Astrocyte (in vitro differentiated cells and primary cell): ENCODE data around the gene TMEM123. TPM values are rescaled to one million over a fixed set of nuclear protein-coding genes. Genes with fewer than 3 reads are reported as not detected.

ENCODE experiments used
- DNase-seq: peaks from one replicate; pipeline ENCODE4 v3.0.0-alpha.2; 2010; ENCODE audit warnings: low read depth
- FAIRE-seq: peaks from 2 replicates; lab custom pipeline; 2011; peaks lifted over from hg19 to GRCh38; lab: Jason Lieb, UNC
- H2AFZ ChIP-seq: 2 replicates; pipeline ENCODE4 v1.6.0; 2012; ENCODE audit warnings: low read depth, low read length, inconsistent platforms
- H3K27ac ChIP-seq: 2 replicates; pipeline ENCODE4 v1.5.1; 2011; ENCODE audit warnings: low read depth, low read length, inconsistent platforms
- H3K27me3 ChIP-seq: 2 replicates; pipeline ENCODE4 v1.6.0; 2011; ENCODE audit warnings: low read length, inconsistent platforms; ENCODE audit not compliant: insufficient read depth
- H3K36me3 ChIP-seq: 2 replicates; pipeline ENCODE4 v1.5.1; 2011; ENCODE audit warnings: low read length, inconsistent platforms; ENCODE audit not compliant: insufficient read depth
- H3K4me1 ChIP-seq: 2 replicates; pipeline ENCODE4 v1.5.1; 2011; ENCODE audit warnings: low read length, inconsistent platforms; ENCODE audit not compliant: insufficient read depth
- H3K4me2 ChIP-seq: 2 replicates; pipeline ENCODE4 v1.6.0; 2012; ENCODE audit warnings: low read length, inconsistent platforms
- H3K4me3 ChIP-seq: 2 replicates; pipeline ENCODE4 v1.5.1; 2011; ENCODE audit warnings: low read depth, mild to moderate bottlenecking, low read length, inconsistent platforms; ENCODE audit not compliant: insufficient read depth
- H3K79me2 ChIP-seq: 2 replicates; pipeline ENCODE4 v1.6.0; 2012; ENCODE audit warnings: mild to moderate bottlenecking, low read length, inconsistent platforms; ENCODE audit not compliant: insufficient read depth
- H3K9ac ChIP-seq: 2 replicates; pipeline ENCODE4 v1.6.0; 2012; ENCODE audit warnings: mild to moderate bottlenecking, low read length, inconsistent platforms
- H3K9me3 ChIP-seq: 2 replicates; pipeline ENCODE4 v1.5.1; 2012; ENCODE audit warnings: low read depth, mild to moderate bottlenecking, low read length, inconsistent platforms; ENCODE audit not compliant: insufficient read depth
- H4K20me1 ChIP-seq: 2 replicates; pipeline ENCODE4 v1.6.0; 2012; ENCODE audit warnings: low read length, inconsistent platforms; ENCODE audit not compliant: insufficient read depth
- H3K27ac Mint-ChIP-seq: one replicate; pipeline ENCODE4 v1.8.0; 2021; ENCODE audit warnings: mild to moderate bottlenecking, mixed read lengths; ENCODE audit not compliant: unreplicated experiment
- H3K27me3 Mint-ChIP-seq: one replicate; pipeline ENCODE4 v1.8.0; 2021; ENCODE audit warnings: low read depth, mixed read lengths; ENCODE audit not compliant: unreplicated experiment
- H3K36me3 Mint-ChIP-seq: one replicate; pipeline ENCODE4 v1.8.0; 2021; ENCODE audit warnings: low read depth, mixed read lengths; ENCODE audit not compliant: unreplicated experiment
- H3K4me1 Mint-ChIP-seq: one replicate; pipeline ENCODE4 v1.8.0; 2021; ENCODE audit warnings: low read depth, mixed read lengths; ENCODE audit not compliant: unreplicated experiment
- H3K4me3 Mint-ChIP-seq: one replicate; pipeline ENCODE4 v1.8.0; 2021; ENCODE audit warnings: mild to moderate bottlenecking, moderate library complexity, mixed read lengths; ENCODE audit not compliant: unreplicated experiment
- H3K9me3 Mint-ChIP-seq: one replicate; pipeline ENCODE4 v1.8.0; 2021; ENCODE audit warnings: mild to moderate bottlenecking, mixed read lengths; ENCODE audit not compliant: unreplicated experiment
- CTCF ChIP-seq: IDR thresholded peaks from 2 replicates; pipeline ENCODE4 v1.5.1; 2011; ENCODE audit warnings: low read depth, mild to moderate bottlenecking, inconsistent platforms, low read length, moderate library complexity; ENCODE audit not compliant: insufficient read depth
- EZH2 ChIP-seq: IDR thresholded peaks from 2 replicates; pipeline ENCODE4 v1.6.1; 2012; ENCODE audit warnings: mild to moderate bottlenecking, low read length, inconsistent platforms; ENCODE audit not compliant: insufficient read depth
- total RNA-seq: library from RNA; stranded (reverse); gene quantifications from 2 replicates; pipeline ENCODE4 v1.2.1, GENCODE V29; 2021

The TMEM123 gene
- total RNA-seq, 1 donor from 2014 or later, result 234 TPM

- Histone ChIP-seq H4K20me1 (no peaks in the 10 kb centered on the region), H3K4me3 (no peak overlapping the region), H2AFZ (no peak overlapping the region), H3K36me3 (no peaks in the 10 kb centered on the region), H3K27me3 (no peaks in the 10 kb centered on the region), H3K79me2 (no peaks in the 10 kb centered on the region), H3K27ac (no peak overlapping the region), H3K4me1 (no peaks in the 10 kb centered on the region), H3K9me3 (no peaks in the 10 kb centered on the region), H3K4me2 (no peak overlapping the region), H3K9ac (no peak overlapping the region)
- DNase-seq (no peak), FAIRE-seq (no peak)
- Mint-ChIP-seq H3K4me1 (no peaks in the 10 kb centered on the region), H3K27ac (no peak overlapping the region), H3K4me3 (no peak overlapping the region), H3K9me3 (peaks cover 5% of the 10 kb centered on the region), H3K36me3 (no peaks in the 10 kb centered on the region), H3K27me3 (no peaks in the 10 kb centered on the region)
- TF ChIP-seq EZH2, result no peak
- TF ChIP-seq CTCF, result no peak
These were observed 29.9 kb upstream of the TMEM123 start for GRCh38 chr11:102482433-102482832.

GRCh38 chr11:102479733-102480132, 27.2 kb upstream of the TMEM123 start:
- no peak for TF ChIP-seq EZH2
- no peak for TF ChIP-seq CTCF
- H3K27me3 ChIP-seq, result no peaks in the 10 kb centered on the region
- Mint-ChIP-seq H3K4me3 (no peak overlapping the region), H3K4me1 (peaks cover 11% of the 10 kb centered on the region), H3K9me3 (peaks cover 5% of the 10 kb centered on the region), H3K36me3 (no peaks in the 10 kb centered on the region), H3K27me3 (no peaks in the 10 kb centered on the region), H3K27ac (no peak overlapping the region)
- no peaks in the 10 kb centered on the region for H3K36me3 ChIP-seq
- no peak for DNase-seq
- no peaks in the 10 kb centered on the region for H4K20me1 ChIP-seq
- H3K4me1 ChIP-seq, result no peaks in the 10 kb centered on the region
- no peak for FAIRE-seq
- no peak overlapping the region for H3K4me3 ChIP-seq
- H3K4me2 ChIP-seq, result no peak overlapping the region
- H3K9ac ChIP-seq, result no peak overlapping the region
- no peak overlapping the region for H3K27ac ChIP-seq
- no peaks in the 10 kb centered on the region for H3K9me3 ChIP-seq
- H2AFZ ChIP-seq, result no peak overlapping the region
- no peaks in the 10 kb centered on the region for H3K79me2 ChIP-seq

- Mint-ChIP-seq H3K9me3 (peaks cover 5% of the 10 kb centered on the region), H3K4me1 (peaks cover 11% of the 10 kb centered on the region), H3K27me3 (no peaks in the 10 kb centered on the region), H3K27ac (no peak overlapping the region), H3K36me3 (no peaks in the 10 kb centered on the region), H3K4me3 (no peak overlapping the region)
- Histone ChIP-seq H3K27ac (no peak overlapping the region), H3K4me2 (no peak overlapping the region), H3K27me3 (no peaks in the 10 kb centered on the region), H3K9ac (no peak overlapping the region), H4K20me1 (no peaks in the 10 kb centered on the region), H3K9me3 (no peaks in the 10 kb centered on the region), H3K4me3 (no peak overlapping the region), H3K36me3 (no peaks in the 10 kb centered on the region), H2AFZ (no peak overlapping the region), H3K79me2 (no peaks in the 10 kb centered on the region), H3K4me1 (no peaks in the 10 kb centered on the region)
- no peak for TF ChIP-seq EZH2
- no peak for TF ChIP-seq CTCF
- DNase-seq (no peak), FAIRE-seq (no peak)
These were observed 26.2 kb upstream of the TMEM123 start for GRCh38 chr11:102478673-102479299.
